Measurements from ENCODE around the gene PFDN1.

Gene PFDN1

GRCh38 chr5:140252470-140253126 lies 50.3 kb downstream of the PFDN1 start:
- TF ChIP-seq CTCF (IDR thresholded peaks at IDR 0.05; ENCODE audit: borderline replicate concordance, control extremely low read depth, extremely low read depth, insufficient read depth, missing control alignments) = no peak
- no peak for DNase-seq (ENCODE audit: low spot score)
- in situ Hi-C loops (cut with MboI; ENCODE audit: low sequenced_read_pairs, unreplicated experiment) = no loop called here

GRCh38 chr5:140251527-140251973 lies 51.4 kb downstream of the PFDN1 start:
- in situ Hi-C loops (cut with MboI; ENCODE audit: low sequenced_read_pairs, unreplicated experiment) = no loop called here
- no peak for TF ChIP-seq CTCF (IDR thresholded peaks at IDR 0.05; ENCODE audit: borderline replicate concordance, control extremely low read depth, extremely low read depth, insufficient read depth, missing control alignments)
- DNase-seq (ENCODE audit: low spot score) = no peak

GRCh38 chr5:140250386-140250785 lies 52.5 kb downstream of the PFDN1 start:
- in situ Hi-C loops (cut with MboI; ENCODE audit: low sequenced_read_pairs, unreplicated experiment) = no loop called here
- no peak for DNase-seq (ENCODE audit: low spot score)
- TF ChIP-seq CTCF (IDR thresholded peaks at IDR 0.05; ENCODE audit: borderline replicate concordance, control extremely low read depth, extremely low read depth, insufficient read depth, missing control alignments) = no peak

GRCh38 chr5:140249536-140249935 lies 53.4 kb downstream of the PFDN1 start:
- in situ Hi-C loops (cut with MboI; ENCODE audit: low sequenced_read_pairs, unreplicated experiment) = loop anchor here (25.0 kb wide), 1 partner anchor 463 kb away; the partner anchor contains the start of gene ZMAT2
- no peak for TF ChIP-seq CTCF (IDR thresholded peaks at IDR 0.05; ENCODE audit: borderline replicate concordance, control extremely low read depth, extremely low read depth, insufficient read depth, missing control alignments)
- DNase-seq (ENCODE audit: low spot score) = no peak

- no peak for TF ChIP-seq CTCF (IDR thresholded peaks at IDR 0.05; ENCODE audit: borderline replicate concordance, control extremely low read depth, extremely low read depth, insufficient read depth, missing control alignments)
- in situ Hi-C loops (cut with MboI; ENCODE audit: low sequenced_read_pairs, unreplicated experiment) = loop anchor here (25.0 kb wide), 1 partner anchor 464 kb away; the partner anchor contains the start of gene ZMAT2
- DNase-seq (ENCODE audit: low spot score) = no peak
These were observed 54.5 kb downstream of the PFDN1 start for GRCh38 chr5:140248414-140248813.

- no peak for DNase-seq (ENCODE audit: low spot score)
- in situ Hi-C loops (cut with MboI; ENCODE audit: low sequenced_read_pairs, unreplicated experiment) = loop anchor here (25.0 kb wide), 1 partner anchor 466 kb away; the partner anchor contains the start of gene ZMAT2
- TF ChIP-seq CTCF (IDR thresholded peaks at IDR 0.05; ENCODE audit: borderline replicate concordance, control extremely low read depth, extremely low read depth, insufficient read depth, missing control alignments) = no peak
These were observed 56.4 kb downstream of the PFDN1 start for GRCh38 chr5:140246378-140247122.
